ENCODE measurements around the gene PRR5L. TPM values are rescaled to one million over a fixed set of nuclear protein-coding genes. Genes with fewer than 3 reads are reported as not detected.

The PRR5L gene, protein sequence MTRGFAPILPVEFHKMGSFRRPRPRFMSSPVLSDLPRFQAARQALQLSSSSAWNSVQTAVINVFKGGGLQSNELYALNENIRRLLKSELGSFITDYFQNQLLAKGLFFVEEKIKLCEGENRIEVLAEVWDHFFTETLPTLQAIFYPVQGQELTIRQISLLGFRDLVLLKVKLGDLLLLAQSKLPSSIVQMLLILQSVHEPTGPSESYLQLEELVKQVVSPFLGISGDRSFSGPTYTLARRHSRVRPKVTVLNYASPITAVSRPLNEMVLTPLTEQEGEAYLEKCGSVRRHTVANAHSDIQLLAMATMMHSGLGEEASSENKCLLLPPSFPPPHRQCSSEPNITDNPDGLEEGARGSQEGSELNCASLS
- total RNA-seq (2.6 TPM in 2 replicates), polyA plus RNA-seq (0.70 TPM in 1 of 2 replicates, not detected in the other)

DNA sequence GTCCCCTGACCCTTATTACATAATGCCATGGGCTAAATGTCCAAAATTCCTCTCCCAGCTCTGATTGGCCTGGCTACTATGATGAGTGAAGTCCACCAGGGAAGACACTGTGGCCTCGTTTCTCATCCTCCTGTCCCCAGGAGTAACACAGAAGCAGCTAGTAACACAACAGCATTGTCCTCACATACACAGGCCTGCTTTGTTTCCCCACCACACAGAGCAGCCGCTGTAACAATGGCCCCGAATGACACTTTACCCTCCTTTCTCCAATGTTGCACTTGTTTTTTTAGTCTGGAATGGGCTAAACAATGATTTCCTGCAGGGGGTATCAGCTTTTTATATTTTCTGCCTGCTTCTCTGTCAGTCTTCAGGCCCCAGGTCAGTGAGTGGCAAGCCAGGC, at the start of gene PRR5L:
Gene PRR5L, plus strand, starts transcription at position 363 of the 400 bp plus-strand sequence. CDS start 104,834 bp downstream, outside the sequence.
- TF ChIP-seq, protein P1, sequence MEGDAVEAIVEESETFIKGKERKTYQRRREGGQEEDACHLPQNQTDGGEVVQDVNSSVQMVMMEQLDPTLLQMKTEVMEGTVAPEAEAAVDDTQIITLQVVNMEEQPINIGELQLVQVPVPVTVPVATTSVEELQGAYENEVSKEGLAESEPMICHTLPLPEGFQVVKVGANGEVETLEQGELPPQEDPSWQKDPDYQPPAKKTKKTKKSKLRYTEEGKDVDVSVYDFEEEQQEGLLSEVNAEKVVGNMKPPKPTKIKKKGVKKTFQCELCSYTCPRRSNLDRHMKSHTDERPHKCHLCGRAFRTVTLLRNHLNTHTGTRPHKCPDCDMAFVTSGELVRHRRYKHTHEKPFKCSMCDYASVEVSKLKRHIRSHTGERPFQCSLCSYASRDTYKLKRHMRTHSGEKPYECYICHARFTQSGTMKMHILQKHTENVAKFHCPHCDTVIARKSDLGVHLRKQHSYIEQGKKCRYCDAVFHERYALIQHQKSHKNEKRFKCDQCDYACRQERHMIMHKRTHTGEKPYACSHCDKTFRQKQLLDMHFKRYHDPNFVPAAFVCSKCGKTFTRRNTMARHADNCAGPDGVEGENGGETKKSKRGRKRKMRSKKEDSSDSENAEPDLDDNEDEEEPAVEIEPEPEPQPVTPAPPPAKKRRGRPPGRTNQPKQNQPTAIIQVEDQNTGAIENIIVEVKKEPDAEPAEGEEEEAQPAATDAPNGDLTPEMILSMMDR (IDR thresholded peaks at IDR 0.05; ENCODE audit: low read depth, low read length), result no peak
- DNase-seq (ENCODE audit: low read depth in 1 of 2, low spot score in 1 of 2), result no peak
- Histone ChIP-seq H3K27me3 (peaks cover 6% of the 10 kb centered on the region), H3K36me3 (no peaks in the 10 kb centered on the region), H3K27ac (no peak within 1 kb of the TSS), H3K4me1 (ENCODE audit: low read depth) (no peaks in the 10 kb centered on the region), H3K9me3 (ENCODE audit: low read depth) (no peaks in the 10 kb centered on the region), H3K4me3 (no peak within 1 kb of the TSS)

DNA sequence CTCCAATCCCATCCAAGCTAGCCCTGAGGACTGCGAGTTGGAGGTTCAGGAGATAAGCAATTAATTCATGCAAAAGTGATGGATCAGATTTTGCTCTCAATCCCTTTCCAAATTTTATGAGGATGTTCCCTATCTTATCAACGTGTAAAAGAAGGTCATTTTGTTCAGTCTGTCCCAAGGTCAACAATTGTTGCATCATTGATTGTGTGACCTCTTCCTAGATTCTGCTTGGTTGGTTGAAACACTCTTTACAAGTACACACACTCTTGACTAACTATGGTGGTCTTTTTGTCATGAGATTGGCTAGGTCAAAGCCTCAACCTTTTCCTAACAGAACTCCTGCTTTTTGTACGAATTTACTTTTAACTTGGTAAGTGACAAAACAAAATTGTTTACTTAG, 48.6 kb upstream of the PRR5L start:
- Histone ChIP-seq H3K27me3 (no peaks in the 10 kb centered on the region), H3K4me3 (no peak overlapping the region), H3K36me3 (no peaks in the 10 kb centered on the region), H3K27ac (no peak overlapping the region), H3K4me1 (ENCODE audit: low read depth) (no peaks in the 10 kb centered on the region), H3K9me3 (ENCODE audit: low read depth) (no peaks in the 10 kb centered on the region)
- DNase-seq (ENCODE audit: low read depth in 1 of 2, low spot score in 1 of 2), result no peak
- TF ChIP-seq, protein P1 (IDR thresholded peaks at IDR 0.05; ENCODE audit: low read depth, low read length), result no peak

DNA sequence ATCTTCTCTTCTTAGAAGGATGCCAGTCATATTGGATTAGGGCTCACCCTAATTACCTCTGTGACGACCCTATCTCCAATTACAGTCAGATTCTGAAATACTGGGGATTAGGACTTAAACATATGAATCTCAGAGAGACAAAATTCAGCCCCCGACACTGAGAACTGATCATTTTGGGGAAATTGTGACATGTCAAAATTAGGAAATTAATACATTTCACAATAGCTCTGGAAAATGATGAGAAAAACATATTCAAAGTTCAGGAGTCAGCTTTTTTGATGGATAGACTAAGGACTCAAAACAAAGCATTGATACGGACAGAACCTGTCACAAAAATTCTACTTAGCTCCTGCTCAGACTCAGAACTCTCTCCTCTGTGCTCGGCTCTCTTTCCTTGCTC, 47.7 kb upstream of the PRR5L start:
- Histone ChIP-seq H3K9me3 (ENCODE audit: low read depth) (no peaks in the 10 kb centered on the region), H3K27ac (no peak overlapping the region), H3K36me3 (no peaks in the 10 kb centered on the region), H3K4me3 (no peak overlapping the region), H3K4me1 (ENCODE audit: low read depth) (no peaks in the 10 kb centered on the region), H3K27me3 (no peaks in the 10 kb centered on the region)
- TF ChIP-seq, protein P1 (IDR thresholded peaks at IDR 0.05; ENCODE audit: low read depth, low read length), result no peak
- DNase-seq (ENCODE audit: low read depth in 1 of 2, low spot score in 1 of 2), result no peak

DNA sequence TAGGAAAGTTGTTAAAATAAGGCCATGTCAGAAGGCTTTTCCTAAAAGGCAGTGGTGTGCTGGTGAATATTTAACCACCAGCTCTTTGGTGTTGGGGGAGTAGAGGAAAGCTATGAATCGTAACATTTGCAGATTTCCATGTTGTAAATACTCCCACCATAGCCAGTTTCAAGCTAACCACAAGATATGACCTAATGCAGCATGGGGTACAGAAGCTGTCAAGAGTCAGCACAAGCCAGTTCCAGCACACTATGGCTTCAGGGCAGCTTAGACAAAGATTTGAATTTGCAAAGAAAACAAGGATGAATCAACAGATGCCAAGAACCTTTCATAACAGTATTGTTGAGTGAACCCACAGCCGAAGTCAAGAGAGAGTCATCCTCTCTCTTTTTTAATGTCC, 46.8 kb upstream of the PRR5L start:
- Histone ChIP-seq H3K9me3 (ENCODE audit: low read depth) (no peaks in the 10 kb centered on the region), H3K4me3 (no peak overlapping the region), H3K4me1 (ENCODE audit: low read depth) (no peaks in the 10 kb centered on the region), H3K36me3 (no peaks in the 10 kb centered on the region), H3K27ac (no peak overlapping the region), H3K27me3 (no peaks in the 10 kb centered on the region)
- DNase-seq (ENCODE audit: low read depth in 1 of 2, low spot score in 1 of 2), result peak in 1 of 2 donors; percentile 91
- TF ChIP-seq, protein P1 (IDR thresholded peaks at IDR 0.05; ENCODE audit: low read depth, low read length), result no peak

DNA sequence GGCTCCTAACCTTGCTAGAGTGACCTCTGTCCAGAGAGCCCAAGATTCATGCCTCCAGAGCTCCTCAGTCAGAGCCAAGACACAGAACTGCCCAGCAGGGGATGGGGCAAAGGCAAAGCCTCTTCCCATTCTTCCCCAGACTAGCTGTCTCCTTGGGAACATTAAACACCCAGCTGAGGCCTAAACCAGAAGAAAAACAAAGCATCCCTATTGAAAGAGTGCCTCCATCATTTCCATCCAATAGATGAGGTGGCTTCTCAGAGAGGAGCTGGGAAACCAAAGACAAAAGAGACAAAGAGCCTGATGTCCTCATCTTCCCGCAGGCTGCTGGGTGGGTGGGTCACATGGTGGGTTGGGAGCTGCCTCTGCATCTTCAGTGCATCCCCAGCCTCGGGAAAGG, 44.3 kb upstream of the PRR5L start:
- Histone ChIP-seq H3K36me3 (no peaks in the 10 kb centered on the region), H3K4me3 (no peak overlapping the region), H3K27me3 (no peaks in the 10 kb centered on the region), H3K4me1 (ENCODE audit: low read depth) (no peaks in the 10 kb centered on the region), H3K9me3 (ENCODE audit: low read depth) (no peaks in the 10 kb centered on the region), H3K27ac (no peak overlapping the region)
- TF ChIP-seq, protein P1 (IDR thresholded peaks at IDR 0.05; ENCODE audit: low read depth, low read length), result no peak
- DNase-seq (ENCODE audit: low read depth in 1 of 2, low spot score in 1 of 2), result no peak
